Activated T-helper 1 cell treated with anti-CD3 and anti-CD28 coated beads, Interleukin-12 subunit alpha, Interleukin-12 subunit beta, Interleukin-2, Interleukin-4 antibody, amounts not matched to agents 30 ng/mL and 10 ng/mL and 1 ng/mL, durations not matched to agents 14 hours and 24 hours and 36 hours (primary cell): ENCODE results near the gene PARD6G. TPM values are rescaled to one million over a fixed set of nuclear protein-coding genes. Genes with fewer than 3 reads are reported as not detected.

Source experiments
- DNase-seq: peaks from one replicate; pipeline ENCODE4 v3.0.0; 2021; ENCODE audit warnings: low spot score
- H3K27ac Mint-ChIP-seq: one replicate; pipeline ENCODE4 v1.8.0; 2021; ENCODE audit warnings: mild to moderate bottlenecking, mixed read lengths
- H3K27me3 Mint-ChIP-seq: one replicate; pipeline ENCODE4 v1.8.0; 2022; ENCODE audit warnings: mild to moderate bottlenecking, moderate library complexity, mixed read lengths; ENCODE audit not compliant: insufficient read depth
- H3K36me3 Mint-ChIP-seq: one replicate; pipeline ENCODE4 v1.8.0; 2021; ENCODE audit warnings: low read depth, mixed read lengths
- H3K4me1 Mint-ChIP-seq: one replicate; pipeline ENCODE4 v1.8.0; 2021; ENCODE audit warnings: low read depth, mixed read lengths
- H3K4me3 Mint-ChIP-seq: one replicate; pipeline ENCODE4 v1.8.0; 2021; ENCODE audit warnings: mild to moderate bottlenecking, moderate library complexity, mixed read lengths
- H3K9me3 Mint-ChIP-seq: one replicate; pipeline ENCODE4 v1.8.0; 2021; ENCODE audit warnings: mixed read lengths
- intact Hi-C: fragments of 100-400 bp; cut with micrococcal nuclease; formaldehyde crosslinking; loops from one replicate; pipeline ENCODE4 v1.15.1; 2024
- total RNA-seq: library from RNA; stranded (reverse); gene quantifications from 2 replicates; pipeline ENCODE4 v1.2.3, GENCODE V29; 2022

Gene PARD6G
- total RNA-seq, 1 donor from 2014 or later = 0.10 TPM

DNA sequence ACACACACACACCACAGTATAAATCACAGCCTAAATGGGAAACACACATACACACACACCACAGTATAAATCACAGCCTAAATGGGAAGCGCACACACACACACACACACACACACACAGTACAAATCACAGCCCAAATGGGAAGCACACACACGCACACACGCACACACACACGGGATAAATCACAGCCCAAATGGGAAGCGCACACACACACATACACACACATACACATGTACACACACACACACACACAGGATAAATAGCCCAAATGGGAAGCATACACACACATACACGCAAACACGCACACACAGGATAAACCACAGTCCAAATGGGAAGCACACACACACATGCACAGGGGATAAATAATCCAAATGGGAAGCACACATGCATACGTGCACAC lies 70.2 kb downstream of the PARD6G start:
- peaks cover 9% of the 10 kb centered on the region for H3K4me1 Mint-ChIP-seq
- H3K27ac Mint-ChIP-seq = no peak overlapping the region
- DNase-seq = no peak
- intact Hi-C loops = no loop called here
- H3K27me3 Mint-ChIP-seq = peaks cover 9% of the 10 kb centered on the region
- no peaks in the 10 kb centered on the region for H3K9me3 Mint-ChIP-seq
- H3K36me3 Mint-ChIP-seq = no peaks in the 10 kb centered on the region
- no peak overlapping the region for H3K4me3 Mint-ChIP-seq

DNA sequence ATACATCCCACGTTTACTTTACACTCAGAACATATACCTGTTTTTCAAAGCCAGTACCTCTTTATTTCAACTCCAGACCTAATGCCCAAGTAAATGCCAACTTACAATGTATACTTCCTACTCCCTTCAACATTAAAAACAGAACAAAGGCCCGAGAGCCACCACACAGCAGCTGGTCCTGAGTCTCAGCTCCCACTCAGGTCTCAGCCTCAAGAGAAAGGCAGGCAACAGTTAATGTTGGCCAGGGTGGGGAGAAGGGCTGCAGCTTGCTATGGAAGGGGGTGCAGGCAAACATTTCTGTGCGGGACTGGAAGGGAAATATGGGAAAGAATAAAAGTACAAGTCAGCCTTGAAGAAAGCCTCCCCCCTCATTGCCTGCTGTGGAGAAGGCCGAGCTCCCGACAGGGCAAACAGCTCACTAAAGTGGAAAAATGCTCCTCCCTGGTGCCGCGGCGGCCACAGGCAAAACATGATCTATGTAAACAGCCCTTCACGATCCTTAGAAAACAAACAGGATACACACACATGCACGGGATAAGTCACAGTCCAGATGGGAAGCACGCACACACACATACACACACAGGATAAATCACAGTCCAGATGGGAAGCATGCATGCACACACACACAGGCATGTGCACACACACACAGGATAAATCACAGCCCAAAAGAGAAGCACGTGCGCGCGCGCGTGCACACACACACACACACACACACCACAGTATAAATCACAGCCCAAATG lies 70.8 kb downstream of the PARD6G start:
- Mint-ChIP-seq H3K27me3 (peaks cover 11% of the 10 kb centered on the region), H3K4me1 (peaks cover 9% of the 10 kb centered on the region), H3K4me3 (no peak overlapping the region), H3K27ac (no peak overlapping the region), H3K9me3 (no peaks in the 10 kb centered on the region), H3K36me3 (no peaks in the 10 kb centered on the region)
- no peak for DNase-seq
- intact Hi-C loops = no loop called here

DNA sequence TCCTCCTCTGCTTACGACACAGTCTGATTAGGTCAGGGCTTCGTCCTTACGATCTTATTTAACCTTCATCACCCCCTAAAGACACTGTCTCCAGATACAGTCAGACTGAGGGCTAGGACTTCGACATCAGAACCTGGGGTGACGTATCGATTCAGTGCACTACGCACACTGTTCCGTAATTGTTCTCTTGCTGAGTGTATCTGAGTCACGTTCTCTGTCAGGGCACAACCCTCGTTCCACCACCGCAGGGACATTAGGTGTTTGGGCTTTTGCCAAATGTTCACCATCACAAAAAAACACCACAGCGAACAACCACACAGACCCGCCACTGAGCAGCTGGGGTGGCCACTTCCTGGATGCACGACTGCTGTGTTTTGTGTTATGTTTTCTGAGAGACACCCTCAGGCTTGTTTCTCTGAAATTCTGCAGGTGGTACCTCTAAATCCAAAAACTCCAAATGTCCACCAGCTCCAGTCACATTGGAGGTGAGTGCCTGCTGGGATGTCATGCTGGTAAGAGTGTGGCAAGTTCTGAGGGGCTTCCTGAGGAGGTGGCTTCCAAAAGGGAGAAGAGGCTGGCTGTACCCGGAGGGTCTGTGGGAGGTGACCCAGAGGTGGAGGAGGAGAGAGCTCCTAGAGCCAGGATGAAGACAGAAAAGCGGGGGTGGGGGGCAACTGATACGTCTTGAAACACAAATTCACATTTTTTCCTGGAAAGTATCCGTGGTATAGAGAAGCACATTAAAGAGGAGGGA lies 71.7 kb downstream of the PARD6G start:
- Mint-ChIP-seq H3K4me1 (peaks cover 9% of the 10 kb centered on the region), H3K27ac (no peak overlapping the region), H3K27me3 (peaks cover 17% of the 10 kb centered on the region), H3K36me3 (no peaks in the 10 kb centered on the region), H3K4me3 (no peak overlapping the region), H3K9me3 (no peaks in the 10 kb centered on the region)
- intact Hi-C loops = no loop called here
- DNase-seq = no peak

DNA sequence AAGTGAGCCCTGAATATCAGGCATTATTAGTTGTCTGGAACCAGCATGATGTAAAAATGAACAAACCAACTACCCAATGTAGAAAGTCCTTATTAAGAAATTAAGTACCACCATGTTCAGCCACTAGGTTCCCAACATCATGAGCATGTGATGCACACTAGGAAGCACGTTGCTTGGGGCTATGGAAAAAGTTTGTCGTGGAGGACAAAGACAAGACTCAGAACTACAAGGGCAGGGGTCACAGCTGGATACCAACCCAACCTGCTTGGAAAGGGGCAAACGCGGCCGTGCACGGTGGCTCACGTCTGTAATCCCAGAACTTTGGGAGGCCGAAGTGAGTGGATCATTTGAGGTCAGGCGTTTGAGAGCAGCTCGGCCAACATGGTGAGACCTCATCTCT lies 74.3 kb downstream of the PARD6G start:
- no peak for DNase-seq
- Mint-ChIP-seq H3K4me3 (no peak overlapping the region), H3K4me1 (peaks cover 9% of the 10 kb centered on the region), H3K36me3 (no peaks in the 10 kb centered on the region), H3K27me3 (peaks cover 17% of the 10 kb centered on the region), H3K9me3 (no peaks in the 10 kb centered on the region), H3K27ac (no peak overlapping the region)
- intact Hi-C loops = no loop called here

DNA sequence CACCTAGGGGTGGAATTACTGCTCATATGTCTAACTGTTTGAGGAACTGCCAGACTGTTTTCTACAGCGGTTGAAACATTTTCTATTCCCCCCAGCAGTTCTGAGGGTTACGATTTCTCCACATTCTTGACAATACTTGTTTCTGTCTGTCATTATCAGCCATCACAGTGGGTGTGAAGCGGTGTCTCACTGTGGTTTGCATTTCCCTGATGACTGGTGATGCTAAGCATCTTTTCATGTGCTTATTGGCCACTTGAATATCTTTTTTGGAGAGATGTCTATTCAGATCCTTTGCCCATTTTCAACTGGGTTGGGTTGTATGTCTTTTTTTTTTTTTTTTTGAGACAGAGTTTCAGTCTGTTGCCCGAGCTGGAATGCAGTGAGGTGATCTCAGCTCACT lies 75.3 kb downstream of the PARD6G start:
- Mint-ChIP-seq H3K4me3 (no peak overlapping the region), H3K27me3 (peaks cover 17% of the 10 kb centered on the region), H3K36me3 (no peaks in the 10 kb centered on the region), H3K27ac (no peak overlapping the region), H3K9me3 (no peaks in the 10 kb centered on the region), H3K4me1 (peaks cover 9% of the 10 kb centered on the region)
- no peak for DNase-seq
- intact Hi-C loops = no loop called here

DNA sequence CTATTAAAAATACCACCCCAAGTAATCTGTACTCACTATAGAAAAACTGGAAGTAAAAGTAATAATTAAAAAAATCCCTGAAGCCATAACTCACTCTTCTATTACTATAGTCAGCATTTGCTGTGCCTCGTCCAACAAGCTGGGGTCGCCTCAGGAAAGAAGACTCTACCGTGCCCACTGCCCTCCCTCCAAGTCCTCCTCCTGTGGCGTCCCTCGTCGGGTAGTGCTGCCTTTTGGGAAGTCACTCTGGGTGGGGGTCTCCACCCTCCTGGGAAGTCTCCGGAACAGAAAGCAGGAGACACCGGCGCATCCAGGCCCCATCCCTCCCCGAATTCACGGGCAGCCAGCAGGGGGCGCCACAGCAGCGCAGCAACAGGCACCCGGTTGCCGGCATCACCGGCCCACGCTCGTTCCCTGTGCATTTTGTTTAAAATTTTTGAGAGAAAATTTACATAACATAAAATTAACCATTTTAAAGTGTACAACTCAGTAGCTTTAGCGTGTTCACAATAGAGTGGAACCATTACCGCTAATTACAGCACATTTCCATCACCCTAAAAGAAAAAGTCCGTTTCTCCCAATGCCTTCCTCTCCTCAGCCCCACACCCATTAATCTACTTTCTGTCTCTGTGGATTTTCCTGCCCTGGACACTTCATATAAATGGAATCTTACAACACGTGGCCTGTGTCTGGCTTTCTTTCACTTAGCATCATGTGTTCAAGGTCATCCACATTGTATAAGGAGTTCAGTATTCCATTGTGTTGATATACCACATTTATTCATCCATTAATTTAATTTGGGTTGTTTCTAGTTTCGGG lies 76.1 kb downstream of the PARD6G start:
- Mint-ChIP-seq H3K27me3 (peaks cover 17% of the 10 kb centered on the region), H3K4me3 (no peak overlapping the region), H3K4me1 (peaks cover 9% of the 10 kb centered on the region), H3K9me3 (no peaks in the 10 kb centered on the region), H3K27ac (no peak overlapping the region), H3K36me3 (no peaks in the 10 kb centered on the region)
- no peak for DNase-seq
- intact Hi-C loops = loop anchor here (1.0 kb wide), 1 partner anchor 86 kb away; no protein-coding TSS in a partner anchor

DNA sequence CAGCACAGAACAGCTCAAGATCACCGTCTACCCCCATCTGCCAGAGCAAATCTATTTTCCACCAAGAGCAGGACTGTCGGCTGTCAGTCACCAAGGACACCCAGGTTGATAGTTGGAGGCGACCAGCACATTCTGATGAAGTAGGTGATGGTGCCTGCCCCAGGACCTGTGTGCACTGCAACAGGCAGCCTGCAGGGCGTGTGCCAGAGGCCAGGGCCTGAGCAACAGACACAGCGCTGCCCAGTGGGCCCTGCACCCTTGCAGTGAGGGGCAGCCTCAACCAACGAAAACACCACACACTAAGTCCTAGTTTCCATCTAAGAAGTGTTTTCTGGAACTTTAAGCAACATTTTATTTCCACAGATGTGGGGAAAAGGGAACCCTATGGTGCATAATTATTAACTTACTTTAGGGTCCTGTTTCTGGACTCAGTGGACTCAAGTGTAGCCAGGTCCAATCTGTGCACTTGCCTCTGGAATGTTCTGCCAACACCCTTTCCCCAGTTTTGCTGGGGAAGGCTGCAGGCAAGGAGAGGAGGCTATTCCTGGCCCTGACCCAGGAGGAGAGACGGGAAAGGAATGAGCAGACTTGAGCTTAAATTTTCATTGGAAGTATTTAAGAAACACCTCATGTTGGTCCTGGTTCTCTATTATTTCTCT lies 76.8 kb downstream of the PARD6G start:
- Mint-ChIP-seq H3K27me3 (peaks cover 15% of the 10 kb centered on the region), H3K36me3 (no peaks in the 10 kb centered on the region), H3K9me3 (no peaks in the 10 kb centered on the region), H3K27ac (no peak overlapping the region), H3K4me1 (peaks cover 4% of the 10 kb centered on the region), H3K4me3 (no peak overlapping the region)
- intact Hi-C loops = loop anchor here (1.0 kb wide), 1 partner anchor 87 kb away; no protein-coding TSS in a partner anchor
- no peak for DNase-seq

DNA sequence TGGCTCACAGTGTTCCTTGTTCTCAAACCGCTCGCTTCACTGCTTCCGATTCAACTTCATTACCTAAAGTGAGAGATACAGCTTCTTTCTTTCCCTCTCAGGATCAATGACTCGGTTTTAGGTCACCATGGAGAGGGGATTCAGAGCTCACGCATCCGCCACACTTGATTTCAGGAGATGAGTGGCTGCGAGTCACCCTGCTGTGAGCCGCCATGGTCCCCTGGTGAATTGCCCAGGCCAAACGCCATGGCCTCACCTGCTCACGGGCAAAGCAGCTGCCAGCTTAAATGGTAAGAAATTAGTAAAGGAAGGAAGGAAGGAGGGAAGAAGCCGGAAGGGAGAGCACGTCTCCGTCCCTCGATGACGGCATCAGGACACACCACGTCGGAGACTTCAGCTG lies 77.7 kb downstream of the PARD6G start:
- Mint-ChIP-seq H3K36me3 (no peaks in the 10 kb centered on the region), H3K27me3 (peaks cover 9% of the 10 kb centered on the region), H3K4me3 (no peak overlapping the region), H3K27ac (no peak overlapping the region), H3K9me3 (peaks cover 3% of the 10 kb centered on the region), H3K4me1 (no peaks in the 10 kb centered on the region)
- DNase-seq = no peak
- intact Hi-C loops = no loop called here

DNA sequence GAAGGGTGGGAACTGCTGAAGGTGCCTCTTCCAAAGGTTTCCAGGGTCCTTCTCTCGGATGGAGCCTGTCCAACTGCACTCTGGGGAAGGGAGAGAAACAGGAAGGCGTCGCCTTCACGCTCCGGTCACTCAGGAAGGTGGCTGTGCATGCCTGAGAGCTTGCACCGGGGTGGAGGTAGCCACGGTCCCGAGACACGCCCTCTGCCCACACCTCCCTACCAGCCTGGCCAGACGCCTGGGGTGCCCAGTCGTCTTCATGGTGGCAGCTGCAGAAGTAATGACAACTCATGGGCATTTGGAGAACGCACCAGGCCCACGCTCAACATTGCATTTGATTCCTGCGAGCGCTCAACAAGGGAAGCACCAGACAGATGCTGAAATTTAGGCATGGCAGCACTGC lies 78.3 kb downstream of the PARD6G start:
- no peak for DNase-seq
- Mint-ChIP-seq H3K4me1 (no peaks in the 10 kb centered on the region), H3K27me3 (peaks cover 8% of the 10 kb centered on the region), H3K27ac (no peak overlapping the region), H3K4me3 (no peak overlapping the region), H3K36me3 (no peaks in the 10 kb centered on the region), H3K9me3 (peaks cover 8% of the 10 kb centered on the region)
- intact Hi-C loops = no loop called here

DNA sequence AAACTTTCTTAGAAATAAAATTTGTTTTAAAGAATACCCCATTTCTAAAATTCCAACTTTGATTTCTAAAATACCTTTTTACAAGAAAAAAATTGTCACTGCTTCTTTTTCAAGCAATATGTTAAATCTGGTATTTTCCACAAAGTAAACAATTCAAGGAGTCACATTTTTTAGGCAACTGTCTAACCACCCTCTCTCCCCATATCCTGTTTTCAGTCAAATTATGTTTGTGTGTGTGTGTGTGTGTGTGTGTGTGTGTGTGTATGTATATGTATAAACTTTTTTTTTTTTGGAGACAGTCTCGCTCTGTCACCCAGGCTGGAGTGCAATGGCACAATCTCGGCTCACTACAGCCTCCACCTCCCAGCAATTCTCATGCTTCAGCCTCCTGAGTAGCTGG lies 79.0 kb downstream of the PARD6G start:
- no peaks in the 10 kb centered on the region for H3K4me1 Mint-ChIP-seq
- no peaks in the 10 kb centered on the region for H3K36me3 Mint-ChIP-seq
- peaks cover 8% of the 10 kb centered on the region for H3K9me3 Mint-ChIP-seq
- H3K27ac Mint-ChIP-seq = no peak overlapping the region
- intact Hi-C loops = no loop called here
- peaks cover 8% of the 10 kb centered on the region for H3K27me3 Mint-ChIP-seq
- no peak for DNase-seq
- no peak overlapping the region for H3K4me3 Mint-ChIP-seq

DNA sequence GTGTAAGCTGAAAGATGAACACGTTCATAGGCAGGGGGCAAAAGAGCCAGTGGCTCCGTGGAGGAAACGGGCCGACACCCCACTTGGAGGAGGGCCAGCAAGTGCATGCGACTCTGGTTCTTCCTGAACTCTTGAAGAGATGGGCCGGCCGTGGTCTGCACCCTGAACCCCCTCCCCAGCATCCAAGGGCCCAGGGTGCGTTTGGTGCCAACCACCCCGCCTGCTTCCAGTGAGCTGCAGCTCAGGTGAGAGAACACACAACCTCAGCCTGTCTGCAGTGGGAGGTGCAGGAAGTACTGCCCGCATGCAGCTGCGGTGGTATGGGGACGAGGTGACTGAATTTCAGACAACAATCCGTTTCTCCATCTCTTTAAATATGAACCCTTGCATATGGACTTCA lies 79.4 kb downstream of the PARD6G start:
- Mint-ChIP-seq H3K27ac (no peak overlapping the region), H3K4me1 (no peaks in the 10 kb centered on the region), H3K36me3 (no peaks in the 10 kb centered on the region), H3K4me3 (no peak overlapping the region), H3K9me3 (peaks cover 8% of the 10 kb centered on the region), H3K27me3 (peaks cover 8% of the 10 kb centered on the region)
- intact Hi-C loops = no loop called here
- no peak for DNase-seq

DNA sequence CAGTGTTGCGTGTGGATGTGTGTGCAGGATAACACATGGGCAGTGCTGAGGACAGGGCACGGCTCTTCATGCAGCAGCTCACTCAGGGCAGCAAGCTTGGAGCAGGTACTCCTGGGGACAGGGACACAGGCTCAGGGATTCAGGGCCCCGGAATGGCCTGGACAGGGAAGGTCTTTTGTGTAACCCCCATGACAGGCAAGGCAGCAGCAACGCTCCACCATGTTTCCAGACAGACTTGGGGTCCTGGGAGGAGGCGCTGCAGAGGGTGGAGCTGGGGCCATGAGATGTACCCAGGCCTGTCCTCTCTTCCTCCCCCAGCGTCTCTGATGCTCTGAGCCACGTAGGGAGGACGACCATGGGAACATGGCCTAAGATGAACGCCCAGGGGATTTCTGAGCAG lies 80.0 kb downstream of the PARD6G start:
- Mint-ChIP-seq H3K27me3 (peaks cover 8% of the 10 kb centered on the region), H3K36me3 (no peaks in the 10 kb centered on the region), H3K27ac (no peak overlapping the region), H3K4me1 (no peaks in the 10 kb centered on the region), H3K4me3 (no peak overlapping the region), H3K9me3 (peaks cover 8% of the 10 kb centered on the region)
- DNase-seq = no peak
- intact Hi-C loops = no loop called here
